ENCODE data around the gene TNFAIP8.

GRCh38 chr5:119405419-119405818 lies 49.6 kb downstream of the TNFAIP8 start:
- TF ChIP-seq CTCF (IDR thresholded peaks at IDR 0.05; ENCODE audit: low read depth, low read length, poor library complexity, severe bottlenecking) (no peak), EZH2phosphoT487 (IDR thresholded peaks at IDR 0.05; ENCODE audit: borderline replicate concordance, low read length) (no peak)

Data from DOHH2 (cell line).